Loucy (cell line): ENCODE measurements around the gene FGFR1OP2.
"Not testable (repeated sequence)": the region's sequence is repeated elsewhere in the genome, so short reads cannot be mapped to it uniquely, and the experiment has no call there.

Experiments
- H2AFZ ChIP-seq: fragments of 200-600 bp; sonication (generic); 2 replicates; pipeline ENCODE4 v1.6.0; 2016; ENCODE audit warnings: antibody characterized with exemption, mild to moderate bottlenecking, low read length, moderate library complexity
- H3F3A ChIP-seq: fragments of 200-600 bp; 2 replicates; pipeline ENCODE4 v1.6.0; 2016; ENCODE audit warnings: antibody characterized with exemption, low read depth, mild to moderate bottlenecking
- H3K27me3 ChIP-seq: fragments of 200-600 bp; sonication (generic); 2 replicates; pipeline ENCODE4 v1.6.1; 2014; ENCODE audit warnings: low read length, mild to moderate bottlenecking; ENCODE audit not compliant: insufficient read depth, poor library complexity, severe bottlenecking
- H3K36me3 ChIP-seq: fragments of 200-600 bp; sonication (generic); 2 replicates; pipeline ENCODE4 v1.6.1; 2016; ENCODE audit warnings: low read length; ENCODE audit not compliant: insufficient read depth
- H3K4me1 ChIP-seq: fragments of 200-600 bp; sonication (generic); 2 replicates; pipeline ENCODE4 v1.5.1; 2014; ENCODE audit warnings: low read length, mild to moderate bottlenecking; ENCODE audit not compliant: insufficient read depth, poor library complexity, severe bottlenecking
- H3K4me2 ChIP-seq: fragments of 200-600 bp; sonication (generic); 2 replicates; pipeline ENCODE4 v1.6.0; 2014; ENCODE audit warnings: antibody characterized with exemption, low read length, low read depth, mild to moderate bottlenecking; ENCODE audit not compliant: poor library complexity, severe bottlenecking
- H3K4me3 ChIP-seq: fragments of 200-600 bp; sonication (generic); 2 replicates; pipeline ENCODE4 v1.5.1; 2014; ENCODE audit warnings: low read length, mild to moderate bottlenecking, mixed read lengths; ENCODE audit not compliant: poor library complexity, severe bottlenecking
- H3K79me2 ChIP-seq: fragments of 200-600 bp; sonication (generic); 2 replicates; pipeline ENCODE4 v1.6.1; 2014; ENCODE audit warnings: low read length; ENCODE audit not compliant: insufficient read depth
- H3K9ac ChIP-seq: fragments of 200-600 bp; sonication (generic); 2 replicates; pipeline ENCODE4 v1.6.0; 2014; ENCODE audit warnings: mild to moderate bottlenecking, low read depth, low read length, moderate library complexity; ENCODE audit not compliant: poor library complexity, severe bottlenecking
- H3K9me2 ChIP-seq: fragments of 200-600 bp; sonication (generic); replicated peaks from 2 replicates; pipeline ENCODE4 v1.6.1; 2016; ENCODE audit warnings: low read depth, low read length, mixed read lengths
- H3K9me3 ChIP-seq: fragments of 200-600 bp; sonication (generic); 2 replicates; pipeline ENCODE4 v1.6.1; 2014; ENCODE audit warnings: mild to moderate bottlenecking, antibody characterized with exemption, low read length, low read depth; ENCODE audit not compliant: insufficient read depth
- H4K20me1 ChIP-seq: fragments of 200-600 bp; sonication (generic); 2 replicates; pipeline ENCODE4 v1.6.0; 2014; ENCODE audit warnings: antibody characterized with exemption, low read length, mild to moderate bottlenecking; ENCODE audit not compliant: insufficient read depth, poor library complexity, severe bottlenecking
- EZH2phosphoT487 ChIP-seq: fragments of 200-600 bp; IDR thresholded peaks from 2 replicates; pipeline ENCODE4 v1.6.1; 2018; ENCODE audit warnings: antibody characterized with exemption, mild to moderate bottlenecking, moderate library complexity, borderline replicate concordance
- TF ChIP-seq, protein P1 (sequence below): fragments of 200-600 bp; sonication (generic); conservative IDR thresholded peaks from 2 replicates; pipeline ENCODE4 v1.5.1; 2014; ENCODE audit warnings: mild to moderate bottlenecking, antibody characterized with exemption, low read length

FGFR1OP2 gene

DNA sequence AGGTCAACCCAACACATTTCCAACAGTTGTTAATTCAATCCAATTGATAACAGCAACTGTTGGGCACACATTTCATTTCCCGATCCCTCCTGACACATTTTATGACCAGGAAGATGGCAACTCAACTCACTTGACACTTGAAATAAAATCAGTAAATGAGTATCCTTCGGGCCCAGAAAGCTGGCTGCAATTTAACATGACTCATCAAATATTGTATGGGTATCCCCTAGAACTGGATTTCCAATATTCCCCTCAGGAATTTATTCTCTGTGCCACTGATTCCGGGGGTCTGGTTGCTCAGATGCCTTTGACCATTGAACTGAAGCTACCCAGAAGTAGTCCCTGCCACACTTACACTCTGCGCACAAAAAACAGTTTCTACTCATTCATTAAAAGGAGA is 42.6 kb upstream of the FGFR1OP2 start:
- no peaks in the 10 kb centered on the region for H3K27me3 ChIP-seq
- no peak overlapping the region for H3K4me3 ChIP-seq
- H3K4me1 ChIP-seq, result no peaks in the 10 kb centered on the region

DNA sequence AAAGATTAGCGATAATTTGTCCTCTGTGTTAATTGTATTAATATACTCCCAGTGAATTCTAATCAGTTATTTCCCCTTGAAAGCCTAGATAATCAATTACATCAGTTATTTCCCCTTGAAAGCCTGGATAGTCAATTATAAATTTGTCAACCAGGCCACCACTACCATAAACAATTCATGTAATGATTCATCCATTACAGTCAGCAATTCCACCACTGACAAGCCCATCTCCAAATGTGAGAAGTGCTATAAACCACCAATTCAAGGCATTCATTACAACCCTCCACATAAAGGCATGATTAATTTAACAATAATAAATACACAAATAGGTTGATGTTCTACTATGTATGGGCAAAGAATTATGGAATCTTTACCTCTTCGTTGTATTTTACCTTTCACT is 41.4 kb upstream of the FGFR1OP2 start:
- TF ChIP-seq EZH2phosphoT487, result no peak
- TF ChIP-seq, protein P1, sequence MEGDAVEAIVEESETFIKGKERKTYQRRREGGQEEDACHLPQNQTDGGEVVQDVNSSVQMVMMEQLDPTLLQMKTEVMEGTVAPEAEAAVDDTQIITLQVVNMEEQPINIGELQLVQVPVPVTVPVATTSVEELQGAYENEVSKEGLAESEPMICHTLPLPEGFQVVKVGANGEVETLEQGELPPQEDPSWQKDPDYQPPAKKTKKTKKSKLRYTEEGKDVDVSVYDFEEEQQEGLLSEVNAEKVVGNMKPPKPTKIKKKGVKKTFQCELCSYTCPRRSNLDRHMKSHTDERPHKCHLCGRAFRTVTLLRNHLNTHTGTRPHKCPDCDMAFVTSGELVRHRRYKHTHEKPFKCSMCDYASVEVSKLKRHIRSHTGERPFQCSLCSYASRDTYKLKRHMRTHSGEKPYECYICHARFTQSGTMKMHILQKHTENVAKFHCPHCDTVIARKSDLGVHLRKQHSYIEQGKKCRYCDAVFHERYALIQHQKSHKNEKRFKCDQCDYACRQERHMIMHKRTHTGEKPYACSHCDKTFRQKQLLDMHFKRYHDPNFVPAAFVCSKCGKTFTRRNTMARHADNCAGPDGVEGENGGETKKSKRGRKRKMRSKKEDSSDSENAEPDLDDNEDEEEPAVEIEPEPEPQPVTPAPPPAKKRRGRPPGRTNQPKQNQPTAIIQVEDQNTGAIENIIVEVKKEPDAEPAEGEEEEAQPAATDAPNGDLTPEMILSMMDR, result no peak
- H3K36me3 ChIP-seq, result peaks cover 15% of the 10 kb centered on the region; the same call in 1 of the 2 replicates

More for the DNA sequence above, 42.6 kb upstream of the FGFR1OP2 start:
- Histone ChIP-seq H2AFZ (no peak overlapping the region), H3K36me3 (peaks cover 15% of the 10 kb centered on the region; the same call in 1 of the 2 replicates), H3K4me2 (no peak overlapping the region), H3K9me3 (no peaks in the 10 kb centered on the region), H3K9me2 (no peaks in the 10 kb centered on the region), H4K20me1 (no peaks in the 10 kb centered on the region), H3K79me2 (no peaks in the 10 kb centered on the region), H3F3A (no peaks in the 10 kb centered on the region), H3K9ac (no peak overlapping the region)
- no peak for TF ChIP-seq EZH2phosphoT487
- TF ChIP-seq, protein P1, result no peak

DNA sequence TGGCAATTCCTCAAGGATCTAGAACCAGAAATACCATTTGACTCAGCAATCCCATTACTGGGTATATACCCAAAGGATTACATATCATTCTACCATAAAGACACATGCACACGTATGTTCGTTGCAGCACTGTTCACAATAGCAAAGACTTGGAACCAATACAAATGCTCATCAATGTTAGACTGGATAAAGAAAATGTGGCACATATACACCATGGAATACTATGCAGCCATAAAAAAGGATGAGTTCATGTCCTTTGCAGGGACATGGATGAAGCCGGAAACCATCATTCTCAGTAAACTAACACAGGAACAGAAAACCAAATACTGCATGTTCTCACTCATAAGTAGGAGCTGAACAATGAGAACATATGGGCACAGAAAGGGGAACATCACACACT is 34.9 kb upstream of the FGFR1OP2 start:
- H3K9me2 ChIP-seq, H3K27me3 ChIP-seq, H3K4me2 ChIP-seq, H3K9me3 ChIP-seq, H2AFZ ChIP-seq, H3K4me3 ChIP-seq, H3K79me2 ChIP-seq, H3K9ac ChIP-seq, H4K20me1 ChIP-seq: not testable (repeated sequence)
- peaks cover 10% of the 10 kb centered on the region; the same call in 1 of the 2 replicates for H3F3A ChIP-seq
- H3K36me3 ChIP-seq, result peaks cover 46% of the 10 kb centered on the region
- peaks cover 21% of the 10 kb centered on the region for H3K4me1 ChIP-seq

More for the DNA sequence above, 41.4 kb upstream of the FGFR1OP2 start:
- Histone ChIP-seq H3K9ac (no peak overlapping the region), H3K4me2 (no peak overlapping the region), H3K79me2 (no peaks in the 10 kb centered on the region), H3F3A (no peaks in the 10 kb centered on the region), H3K9me2 (no peaks in the 10 kb centered on the region), H3K9me3 (no peaks in the 10 kb centered on the region), H3K4me3 (no peak overlapping the region), H3K4me1 (no peaks in the 10 kb centered on the region), H4K20me1 (no peaks in the 10 kb centered on the region), H3K27me3 (no peaks in the 10 kb centered on the region), H2AFZ (no peak overlapping the region)

DNA sequence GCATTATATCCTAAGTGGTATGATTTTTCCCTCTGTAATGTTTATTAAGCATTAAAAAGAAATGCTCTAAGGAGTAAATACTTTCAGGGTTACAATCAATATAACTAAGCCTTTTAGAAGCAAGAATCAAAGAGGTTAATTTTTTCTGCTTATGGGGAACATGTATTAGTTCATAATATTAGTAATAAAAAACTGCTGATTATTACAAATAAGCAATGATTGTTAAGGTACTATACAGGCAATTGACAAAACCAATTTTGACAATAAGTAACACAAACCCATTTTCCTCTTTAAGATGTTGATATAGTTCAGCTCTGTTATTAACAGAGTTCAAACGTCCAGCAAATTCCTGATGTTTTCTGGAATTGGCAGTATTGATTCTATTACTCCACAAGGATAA is 32.2 kb upstream of the FGFR1OP2 start:
- Histone ChIP-seq H3K4me1 (peaks cover 21% of the 10 kb centered on the region), H4K20me1 (no peaks in the 10 kb centered on the region), H3K4me3 (no peak overlapping the region), H3K79me2 (no peaks in the 10 kb centered on the region), H3K4me2 (peak overlapping the region; percentile 37), H3K27me3 (no peaks in the 10 kb centered on the region), H3K9ac (peak overlapping the region; percentile 35), H3K9me3 (peaks cover 6% of the 10 kb centered on the region; the same call in 1 of the 2 replicates), H3K36me3 (peaks cover 55% of the 10 kb centered on the region), H3K9me2 (no peaks in the 10 kb centered on the region), H2AFZ (no peak overlapping the region), H3F3A (peaks cover 10% of the 10 kb centered on the region; the same call in 1 of the 2 replicates)
- TF ChIP-seq, protein P1, result no peak
- no peak for TF ChIP-seq EZH2phosphoT487
